IPS-NIHi11 (cell line): ENCODE results near the gene EEFSEC.
A peak's percentile ranks its signal among the peaks of the same experiment; 100 is the strongest.

Source experiments
- DNase-seq: peaks from one replicate; pipeline ENCODE4 v3.0.0; 2012; ENCODE audit warnings: mixed read lengths, low spot score

EEFSEC gene

GRCh38 chr3:128185630-128186447, 32.6 kb downstream of the EEFSEC start:
- DNase-seq = no peak

- DNase-seq = no peak
Measured at GRCh38 chr3:128187495-128187894, 34.2 kb downstream of the EEFSEC start.

- no peak for DNase-seq
Measured at GRCh38 chr3:128188326-128188725, 35.0 kb downstream of the EEFSEC start.

GRCh38 chr3:128188956-128189355, 35.7 kb downstream of the EEFSEC start:
- DNase-seq = no peak

GRCh38 chr3:128190501-128190900, 37.2 kb downstream of the EEFSEC start:
- DNase-seq = no peak

GRCh38 chr3:128192131-128192530, 38.9 kb downstream of the EEFSEC start:
- DNase-seq = no peak

- no peak for DNase-seq
Measured at GRCh38 chr3:128193168-128193567, 39.9 kb downstream of the EEFSEC start.

- no peak for DNase-seq
Measured at GRCh38 chr3:128194843-128195242, 41.6 kb downstream of the EEFSEC start.

- no peak for DNase-seq
Measured at GRCh38 chr3:128195369-128195768, 42.1 kb downstream of the EEFSEC start.

- no peak for DNase-seq
Measured at GRCh38 chr3:128195802-128196201, 42.5 kb downstream of the EEFSEC start.

GRCh38 chr3:128196647-128197046, 43.4 kb downstream of the EEFSEC start:
- peak; percentile 16 for DNase-seq

- DNase-seq = no peak
Measured at GRCh38 chr3:128197855-128198254, 44.6 kb downstream of the EEFSEC start.

- DNase-seq = no peak
Measured at GRCh38 chr3:128198313-128198712, 45.0 kb downstream of the EEFSEC start.

GRCh38 chr3:128199110-128199509, 45.8 kb downstream of the EEFSEC start:
- no peak for DNase-seq

GRCh38 chr3:128201158-128201755, 48.0 kb downstream of the EEFSEC start:
- no peak for DNase-seq

- no peak for DNase-seq
Measured at GRCh38 chr3:128203169-128203568, 49.9 kb downstream of the EEFSEC start.

GRCh38 chr3:128205558-128206145, 52.4 kb downstream of the EEFSEC start:
- no peak for DNase-seq

- DNase-seq = no peak
Measured at GRCh38 chr3:128207951-128208350, 54.7 kb downstream of the EEFSEC start.

GRCh38 chr3:128210711-128211110, 57.4 kb downstream of the EEFSEC start:
- DNase-seq = no peak

- no peak for DNase-seq
Measured at GRCh38 chr3:128214056-128214455, 60.8 kb downstream of the EEFSEC start.

GRCh38 chr3:128215290-128215689, 62.0 kb downstream of the EEFSEC start:
- DNase-seq = no peak

GRCh38 chr3:128215800-128216495, 62.7 kb downstream of the EEFSEC start:
- no peak for DNase-seq
